ENCODE measurements around the gene SLC25A4.
A peak's percentile ranks its signal among the peaks of the same experiment; 100 is the strongest.
"Not testable (repeated sequence)": the region's sequence is repeated elsewhere in the genome, so short reads cannot be mapped to it uniquely, and the experiment has no call there.

SLC25A4 gene

DNA sequence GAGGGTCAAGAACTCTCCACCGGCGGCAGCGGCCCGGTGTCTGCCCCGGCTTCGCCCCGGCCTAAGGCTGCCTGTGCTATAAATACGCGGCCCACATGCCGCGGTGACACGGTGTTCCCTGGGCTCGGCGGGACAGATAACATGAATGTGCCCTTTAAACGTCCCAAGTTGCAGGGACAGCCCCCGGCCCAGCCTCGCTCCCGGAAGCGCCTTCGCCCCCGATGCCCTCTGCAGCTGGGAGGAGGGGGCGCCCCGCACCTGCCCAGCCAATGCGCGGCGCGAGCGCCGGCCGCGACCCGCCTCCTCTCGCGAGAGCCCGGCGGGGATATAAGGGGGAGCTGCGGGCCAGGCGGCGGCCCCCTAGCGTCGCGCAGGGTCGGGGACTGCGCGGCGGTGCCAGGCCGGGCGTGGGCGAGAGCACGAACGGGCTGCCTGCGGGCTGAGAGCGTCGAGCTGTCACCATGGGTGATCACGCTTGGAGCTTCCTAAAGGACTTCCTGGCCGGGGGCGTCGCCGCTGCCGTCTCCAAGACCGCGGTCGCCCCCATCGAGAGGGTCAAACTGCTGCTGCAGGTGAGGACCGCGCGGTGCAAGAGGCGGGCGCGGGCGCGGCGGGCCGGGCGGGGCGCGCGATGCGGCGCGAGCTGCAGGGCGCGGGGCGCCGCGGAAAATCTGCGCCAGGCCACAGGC, at the start of gene SLC25A4:
Gene SLC25A4 (plus strand): TSS at position 355 of the 689 bp plus-strand sequence. CDS start 107 bp downstream, at position 462.
- DNase-seq (ENCODE audit: low read depth) = peak; percentile 69

DNA sequence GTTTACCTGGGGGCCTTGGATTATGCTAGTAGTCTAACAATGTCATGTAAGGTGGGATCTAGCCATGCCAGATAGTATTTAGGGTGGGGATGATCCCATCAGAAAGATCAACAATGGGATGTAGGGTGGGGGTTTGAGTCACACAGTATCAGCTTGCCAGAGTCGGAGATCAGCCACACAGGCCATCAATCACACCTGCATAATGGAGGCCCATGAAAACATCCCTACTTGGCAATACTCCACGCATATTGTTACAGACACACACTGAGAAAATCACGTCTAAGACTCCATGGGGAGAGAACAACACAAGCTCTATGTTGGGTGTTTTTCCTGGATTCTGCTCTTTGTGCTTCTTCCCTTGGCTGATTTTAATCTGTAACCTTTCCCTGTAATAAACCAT, 49.5 kb upstream of the SLC25A4 start:
- no peak for DNase-seq (ENCODE audit: low read depth)

DNA sequence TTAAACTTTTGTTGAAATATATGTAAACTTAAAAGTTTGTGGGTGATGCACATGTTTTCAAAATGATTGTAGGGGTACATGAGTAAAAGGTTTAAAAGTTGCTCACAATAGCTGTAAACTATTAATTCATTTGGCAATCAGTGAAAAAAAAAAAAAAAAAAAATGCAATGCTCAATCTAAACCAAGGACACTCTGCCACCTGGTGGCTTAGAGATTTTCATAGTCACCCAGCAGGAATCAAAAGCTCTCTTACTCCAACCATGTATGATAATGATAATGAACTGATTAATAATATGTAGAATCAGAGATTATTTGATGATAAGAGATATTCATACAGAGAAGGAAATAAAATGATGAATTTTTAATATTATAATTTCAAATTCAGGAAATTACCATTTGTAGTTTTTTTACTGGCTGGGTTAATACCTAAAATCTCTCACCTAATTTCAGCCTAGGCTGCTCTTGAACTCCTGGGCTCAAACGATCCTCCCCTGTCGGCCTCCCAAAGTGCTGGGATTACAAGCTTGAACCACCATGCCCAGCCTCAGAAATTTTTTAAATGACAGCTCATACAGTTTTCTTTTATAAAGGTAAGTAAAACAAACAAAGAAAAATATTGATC, 46.9 kb upstream of the SLC25A4 start:
- no peak for DNase-seq (ENCODE audit: low read depth)

DNA sequence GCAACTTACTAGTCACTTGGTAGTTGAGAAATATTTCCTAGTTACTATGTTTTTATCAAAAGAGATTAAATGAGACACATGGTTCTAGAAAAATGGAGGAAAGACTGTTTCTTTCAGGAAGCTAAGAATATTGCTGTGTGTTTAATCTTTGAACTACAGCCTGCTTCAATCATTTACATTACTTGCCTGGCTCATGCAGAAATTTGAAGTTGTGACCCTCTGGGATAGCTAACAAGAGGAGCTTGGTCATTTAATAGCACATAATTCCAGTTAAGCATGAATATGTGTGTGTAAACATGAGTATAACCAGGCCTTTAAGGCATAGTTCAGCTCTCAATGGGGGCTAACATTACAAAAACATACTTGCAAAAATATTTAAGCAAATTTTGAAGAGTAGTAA, 44.6 kb upstream of the SLC25A4 start:
- no peak for DNase-seq (ENCODE audit: low read depth)

DNA sequence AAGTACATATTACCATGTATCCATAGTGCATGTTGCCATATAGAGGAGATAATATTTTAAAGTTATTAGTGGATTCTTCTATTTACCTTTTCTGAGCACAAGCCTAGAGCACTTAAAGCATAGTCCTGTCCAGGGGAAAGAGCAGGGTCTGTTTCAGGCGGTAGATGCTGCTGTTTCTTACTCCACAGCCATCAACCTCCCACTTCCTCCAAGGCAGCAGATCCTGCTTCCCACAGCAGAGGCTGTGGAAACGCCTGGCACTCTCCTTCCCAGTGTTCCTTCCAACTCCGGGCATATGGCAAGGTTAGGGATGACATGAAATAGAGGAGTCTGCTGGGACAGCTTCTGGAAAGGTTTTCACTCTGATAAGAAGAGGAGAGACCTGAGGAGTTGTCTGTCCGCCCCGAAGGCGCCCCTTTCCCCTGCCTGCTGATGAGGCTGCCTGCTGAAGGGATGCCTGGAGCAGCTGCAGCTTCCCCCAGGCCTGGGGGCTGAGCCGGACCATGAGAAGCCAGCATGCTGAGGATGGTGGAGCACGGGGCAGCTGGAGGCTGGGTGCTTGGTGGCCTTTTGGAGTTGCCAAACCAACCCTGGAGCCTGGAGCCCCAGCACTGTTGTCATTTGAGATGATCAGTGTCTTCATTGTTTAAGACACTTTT, 43.9 kb upstream of the SLC25A4 start:
- DNase-seq (ENCODE audit: low read depth) = no peak

DNA sequence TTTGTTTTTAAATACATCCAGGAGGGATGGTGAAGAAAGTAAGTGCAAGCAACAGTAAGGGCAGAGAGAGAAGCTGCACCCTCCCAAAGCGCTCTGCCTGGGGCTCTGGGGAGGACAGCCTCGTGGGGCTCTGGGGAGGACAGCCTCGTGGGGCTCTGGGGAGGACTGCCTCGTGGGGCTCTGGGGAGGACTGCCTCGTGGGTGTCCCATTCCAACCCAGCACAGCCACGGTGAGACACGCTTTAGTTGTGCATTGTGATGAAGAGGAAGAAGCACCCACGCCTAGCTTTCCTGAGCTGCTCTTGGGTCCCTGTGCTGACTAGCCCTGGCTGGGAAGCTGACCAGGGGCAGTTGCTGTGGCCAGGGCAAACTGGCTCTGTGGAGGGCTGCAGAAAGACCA, 43.1 kb upstream of the SLC25A4 start:
- no peak for DNase-seq (ENCODE audit: low read depth)

DNA sequence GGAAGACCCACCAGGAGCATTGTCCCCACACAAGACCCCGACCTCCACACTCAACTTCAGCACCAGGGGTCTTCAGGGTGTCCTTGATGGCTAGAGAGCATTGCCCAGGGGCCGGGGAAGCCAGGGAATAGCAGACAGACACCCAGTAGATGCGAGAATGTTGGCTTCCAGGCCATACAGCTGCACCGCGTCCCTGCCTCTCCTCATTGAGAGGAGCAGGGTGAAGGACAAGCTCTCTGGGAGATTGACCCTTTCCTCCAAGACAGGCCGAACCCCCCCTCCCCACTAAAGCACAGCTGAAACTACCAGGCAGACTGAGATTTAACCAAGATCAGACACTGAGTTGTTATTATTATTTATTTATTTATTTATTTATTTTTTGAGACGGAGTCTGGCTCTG, 42.6 kb upstream of the SLC25A4 start:
- DNase-seq (ENCODE audit: low read depth) = no peak

DNA sequence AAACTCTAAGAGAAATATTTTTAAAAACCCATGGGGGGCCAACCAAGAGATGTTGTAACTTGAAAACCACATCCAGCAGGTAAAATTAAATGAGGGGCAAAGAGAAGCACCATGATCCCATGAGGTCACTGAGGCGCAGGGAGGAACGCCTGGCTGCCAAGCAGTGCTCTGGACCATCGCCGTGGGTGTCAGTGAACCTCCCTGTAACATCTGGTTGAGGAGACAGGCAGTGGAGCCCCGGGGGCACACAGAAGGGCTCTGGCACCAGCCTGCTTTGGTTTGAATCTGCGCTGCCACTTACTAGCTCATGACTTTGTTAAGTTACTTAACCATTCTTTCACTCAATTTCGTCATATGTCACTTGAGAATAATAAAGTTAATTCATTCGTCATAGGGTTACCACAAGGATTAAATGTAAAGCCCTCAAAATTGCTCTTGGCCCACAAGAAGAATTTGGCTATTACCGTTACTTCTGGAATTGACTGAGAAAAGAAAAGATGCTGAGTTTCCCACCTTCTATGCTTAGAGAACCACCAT, 41.6 kb upstream of the SLC25A4 start:
- no peak for DNase-seq (ENCODE audit: low read depth)

DNA sequence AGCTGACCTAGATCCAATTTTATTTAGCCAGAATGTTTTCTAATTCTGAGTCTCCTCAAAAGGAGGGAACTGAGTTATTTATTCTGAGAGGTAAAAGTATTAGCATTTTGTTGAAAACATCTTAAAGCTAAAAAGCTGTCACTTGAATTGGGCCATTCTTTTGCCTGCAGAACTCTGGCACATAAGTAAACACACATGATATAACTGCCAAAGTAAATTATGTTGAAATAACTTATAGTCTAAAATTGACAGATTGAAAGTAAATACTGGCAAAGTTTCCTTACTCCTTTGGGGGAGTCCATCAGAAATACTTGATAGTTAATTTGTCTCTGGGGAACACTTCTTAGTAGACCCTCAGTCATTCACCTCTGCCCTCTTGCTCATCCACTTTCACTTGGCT, 38.3 kb upstream of the SLC25A4 start:
- DNase-seq (ENCODE audit: low read depth) = no peak

DNA sequence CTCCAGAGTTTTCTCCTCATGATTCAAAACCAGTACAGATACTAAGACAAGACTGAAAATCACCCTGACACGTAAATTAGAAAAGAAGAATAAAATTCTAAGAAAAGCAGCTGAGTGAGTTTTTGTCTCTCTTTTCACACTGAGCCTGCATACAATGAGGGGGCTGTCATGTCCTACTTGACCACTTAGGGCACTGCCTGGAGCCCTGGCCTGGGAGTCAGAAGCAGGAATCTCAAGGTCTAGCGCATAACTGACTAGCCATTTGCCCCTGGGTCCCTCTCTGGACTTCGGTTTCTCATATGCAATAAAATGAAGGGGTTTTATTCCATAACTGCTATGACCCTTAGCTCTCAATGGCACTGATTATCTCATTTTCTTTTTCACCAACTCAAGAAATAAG, 36.7 kb upstream of the SLC25A4 start:
- no peak for DNase-seq (ENCODE audit: low read depth)

DNA sequence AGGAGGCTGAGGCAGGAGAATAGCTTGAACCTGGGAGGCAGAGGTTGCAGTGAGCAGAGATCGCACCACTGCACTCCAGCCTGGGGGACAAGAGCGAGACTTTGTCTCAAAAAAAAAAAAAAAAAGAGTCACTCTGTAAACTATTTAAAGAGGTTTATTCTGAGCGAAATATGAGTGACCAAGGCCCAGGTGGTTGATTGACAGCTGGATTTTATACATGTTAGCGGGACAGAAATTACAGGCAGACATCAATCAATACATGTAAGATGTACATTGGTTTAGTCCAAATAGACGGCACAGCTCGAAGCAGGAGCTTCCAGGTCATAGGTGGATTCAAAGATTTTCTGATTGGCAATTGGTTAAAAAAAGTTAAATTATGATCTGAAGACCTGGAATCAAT, 35.5 kb upstream of the SLC25A4 start:
- not testable (repeated sequence) for DNase-seq (ENCODE audit: low read depth)

DNA sequence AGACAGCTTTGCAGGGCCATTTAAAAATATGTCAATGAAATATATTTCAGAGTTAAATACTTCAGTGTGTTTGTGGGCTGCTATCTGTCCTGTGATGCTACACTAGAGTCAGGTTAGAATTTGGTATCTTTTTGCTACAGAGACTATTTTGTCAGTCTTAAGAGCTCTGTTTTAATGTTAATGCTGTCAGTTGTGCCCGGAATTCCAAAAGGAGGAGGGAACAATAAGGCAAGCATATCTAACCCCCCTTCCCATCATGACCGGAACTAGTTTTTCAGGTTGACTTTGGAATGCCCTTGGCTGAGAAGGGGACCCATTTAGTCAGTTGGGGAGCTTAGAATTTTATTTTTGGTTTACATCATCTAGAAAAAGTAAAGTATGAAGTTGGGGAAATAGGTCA, 34.9 kb upstream of the SLC25A4 start:
- no peak for DNase-seq (ENCODE audit: low read depth)

DNA sequence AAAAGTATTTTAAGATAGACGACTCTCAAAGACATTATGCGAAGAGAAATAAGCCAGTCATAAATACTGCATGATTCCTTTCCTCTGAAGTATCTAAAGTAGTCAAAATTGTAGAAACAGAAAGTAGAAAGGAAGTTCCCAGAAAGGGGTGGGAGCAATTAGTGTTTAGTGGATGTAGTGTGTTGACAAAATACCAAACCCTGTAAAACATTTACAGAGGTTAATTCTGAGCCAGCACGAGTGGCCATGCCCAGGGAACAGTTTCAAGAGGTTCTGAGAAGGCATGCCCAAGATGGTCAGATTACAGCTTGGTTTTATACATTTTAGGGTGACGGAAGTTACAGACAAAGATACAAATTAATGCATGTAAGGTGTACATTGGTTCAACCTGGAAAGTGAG, 34.4 kb upstream of the SLC25A4 start:
- no peak for DNase-seq (ENCODE audit: low read depth)

DNA sequence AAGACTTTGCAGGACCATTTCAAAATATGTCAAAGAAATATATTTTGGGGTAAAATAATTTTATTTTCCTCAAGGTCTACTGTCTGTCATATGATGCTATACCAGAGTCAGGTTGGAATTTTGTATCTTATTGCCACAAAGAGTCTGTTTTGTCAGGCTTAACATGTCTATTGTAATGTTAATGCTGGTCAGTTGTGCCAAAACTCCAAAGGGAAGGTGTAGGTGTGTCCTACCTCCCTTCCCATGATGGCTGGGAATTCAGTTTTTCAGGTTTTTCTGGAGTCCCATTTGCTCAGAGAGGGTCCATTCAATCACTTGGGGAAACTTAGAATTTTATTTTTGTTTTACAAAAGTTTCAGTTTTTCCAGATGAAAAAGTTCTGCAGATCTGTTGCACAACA, 33.3 kb upstream of the SLC25A4 start:
- DNase-seq (ENCODE audit: low read depth) = no peak

DNA sequence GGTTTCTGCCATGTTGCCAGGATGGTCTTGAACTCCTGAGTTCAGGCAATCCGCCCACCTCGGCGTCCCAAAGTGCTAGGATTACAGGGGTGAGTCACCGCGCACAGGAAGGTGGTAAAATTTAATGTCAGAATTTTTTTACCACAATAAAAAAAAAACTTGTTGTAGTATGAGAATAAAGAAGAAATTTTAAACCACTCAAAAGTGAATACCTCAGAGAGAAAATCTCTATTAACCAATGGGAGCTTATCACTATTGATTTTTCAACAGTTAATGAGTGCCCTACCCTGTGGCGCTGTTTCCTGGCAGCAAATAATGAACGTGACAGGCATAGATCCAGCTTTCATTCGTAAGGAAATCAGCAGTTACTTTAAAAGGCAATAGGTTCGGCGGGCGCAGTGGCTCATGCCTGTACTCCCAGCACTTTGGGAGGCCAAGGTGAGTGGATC, 32.7 kb upstream of the SLC25A4 start:
- no peak for DNase-seq (ENCODE audit: low read depth)

DNA sequence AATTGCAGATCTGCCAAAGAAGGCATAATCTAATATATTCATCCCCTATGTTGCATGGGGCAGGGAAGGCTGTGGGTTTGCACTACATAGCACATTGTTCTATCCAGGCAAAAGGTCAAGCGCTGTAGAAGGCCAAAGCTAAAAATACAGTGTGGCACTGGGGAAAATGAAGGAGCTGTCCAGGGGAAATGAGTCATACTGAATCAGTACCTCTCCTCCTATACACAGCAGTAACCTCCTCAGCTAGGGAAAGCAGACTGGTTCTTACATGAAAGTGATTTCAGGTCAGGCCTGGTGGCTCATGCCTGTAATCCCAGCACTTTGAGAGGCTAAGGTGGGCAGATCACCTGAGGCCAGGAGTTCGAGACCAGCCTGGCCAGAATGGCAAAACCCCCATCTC, 31.0 kb upstream of the SLC25A4 start:
- DNase-seq (ENCODE audit: low read depth) = no peak

DNA sequence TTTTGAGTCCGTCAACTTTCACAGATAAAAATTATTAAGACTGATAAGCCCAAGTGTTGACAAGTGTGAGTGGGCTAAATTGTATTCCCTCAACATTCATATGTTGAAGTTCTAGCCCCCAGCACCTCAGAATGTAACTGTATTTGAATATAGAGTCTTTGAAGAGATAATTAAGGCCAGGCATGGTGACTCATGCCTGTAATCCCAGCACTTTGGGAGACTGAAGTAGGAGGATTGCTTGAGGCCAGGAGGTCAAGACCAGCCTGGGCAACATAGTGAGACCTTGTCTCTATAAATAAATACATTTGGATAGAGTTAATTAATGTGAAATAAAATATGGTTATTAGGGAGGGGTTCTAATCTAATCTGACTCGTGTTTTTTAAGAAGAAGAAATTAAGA, 29.7 kb upstream of the SLC25A4 start:
- DNase-seq (ENCODE audit: low read depth) = no peak

DNA sequence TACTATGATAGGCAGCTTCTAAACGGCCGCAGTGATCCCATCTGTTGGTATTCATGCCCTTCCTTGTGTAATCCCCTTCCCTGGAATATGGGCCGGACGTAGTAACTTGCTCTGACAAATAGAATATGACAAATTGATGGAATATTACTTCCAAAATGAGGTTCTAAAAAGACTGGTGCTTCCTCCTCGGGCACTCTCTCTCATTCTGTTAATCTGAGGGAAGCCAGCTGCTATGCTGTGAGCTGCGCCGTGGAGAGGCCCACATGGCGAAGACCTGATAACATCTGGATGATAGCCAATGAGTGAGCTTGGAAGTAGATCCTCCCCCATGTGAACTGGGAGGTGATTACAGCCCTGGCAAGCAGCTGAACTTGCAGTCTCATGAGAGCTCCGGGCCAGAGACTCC, 27.2 kb upstream of the SLC25A4 start:
- DNase-seq (ENCODE audit: low read depth) = no peak

DNA sequence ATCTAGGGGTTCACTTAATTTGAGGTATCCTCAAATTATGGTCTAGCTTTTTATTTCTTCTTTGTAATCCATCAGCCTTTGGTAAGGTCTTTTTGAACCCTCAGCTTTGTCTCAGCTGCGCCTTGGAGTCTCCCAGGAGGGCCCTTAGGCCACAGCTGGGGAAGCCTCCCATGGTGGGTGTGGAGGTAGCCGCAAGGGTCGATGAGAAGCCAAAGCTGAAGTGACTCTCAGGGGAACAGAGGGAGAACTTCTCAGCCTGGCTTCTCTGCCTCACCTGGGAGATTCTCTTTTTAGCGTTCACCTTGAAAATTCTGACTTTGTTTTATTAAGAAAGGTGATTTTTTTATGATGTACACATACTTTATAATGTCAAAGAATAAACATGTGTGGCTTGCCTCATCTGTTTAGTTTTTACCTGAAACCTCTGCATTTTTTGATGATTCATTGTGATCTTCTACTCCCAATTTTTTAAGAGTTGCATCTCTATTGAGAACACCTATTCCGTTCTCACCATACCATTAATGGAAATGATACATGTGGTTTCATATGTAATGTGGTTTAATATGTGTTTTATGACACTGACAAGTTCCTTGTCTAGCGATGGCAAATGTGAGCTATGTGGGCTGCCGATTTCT, 25.6 kb upstream of the SLC25A4 start:
- no peak for DNase-seq (ENCODE audit: low read depth)

DNA sequence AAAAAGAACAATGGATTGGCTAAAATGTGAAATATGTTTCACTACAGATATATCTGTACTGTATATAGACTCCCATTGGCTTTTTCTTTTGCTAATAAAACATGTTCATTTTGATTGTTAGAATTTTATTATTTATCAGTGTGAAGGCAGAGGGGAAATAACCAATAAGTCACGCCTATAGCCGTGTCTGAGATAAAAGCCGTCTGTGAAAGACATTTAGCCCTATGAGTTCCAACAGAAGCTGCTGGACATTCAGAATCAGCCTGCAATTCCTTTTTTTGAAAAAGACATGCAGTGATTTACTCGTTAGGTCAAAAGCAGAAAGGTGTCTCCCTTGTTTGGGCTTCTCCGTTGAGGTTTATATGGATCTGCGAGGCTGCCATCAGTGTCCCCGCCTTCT, 24.2 kb upstream of the SLC25A4 start:
- DNase-seq (ENCODE audit: low read depth) = no peak

DNA sequence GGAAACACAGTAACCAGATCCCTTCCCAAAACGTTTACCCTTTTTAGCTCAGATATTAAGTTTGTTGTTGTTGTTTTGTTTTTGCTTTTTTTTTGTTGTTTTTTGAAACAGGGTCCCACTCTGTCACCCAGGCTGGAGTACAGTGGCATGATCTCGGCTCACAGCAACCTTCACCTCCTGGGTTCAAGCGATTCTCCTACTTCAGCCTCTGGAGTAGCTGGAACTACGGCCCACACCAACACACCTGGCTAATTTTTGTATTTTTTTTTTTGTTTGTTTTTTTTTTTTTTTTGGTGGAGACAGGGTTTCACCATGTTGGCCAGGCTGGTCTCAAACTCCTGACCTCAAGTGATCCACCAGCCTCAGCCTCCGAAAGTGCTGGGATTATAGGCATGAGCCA, 23.6 kb upstream of the SLC25A4 start:
- DNase-seq (ENCODE audit: low read depth) = not testable (repeated sequence)

DNA sequence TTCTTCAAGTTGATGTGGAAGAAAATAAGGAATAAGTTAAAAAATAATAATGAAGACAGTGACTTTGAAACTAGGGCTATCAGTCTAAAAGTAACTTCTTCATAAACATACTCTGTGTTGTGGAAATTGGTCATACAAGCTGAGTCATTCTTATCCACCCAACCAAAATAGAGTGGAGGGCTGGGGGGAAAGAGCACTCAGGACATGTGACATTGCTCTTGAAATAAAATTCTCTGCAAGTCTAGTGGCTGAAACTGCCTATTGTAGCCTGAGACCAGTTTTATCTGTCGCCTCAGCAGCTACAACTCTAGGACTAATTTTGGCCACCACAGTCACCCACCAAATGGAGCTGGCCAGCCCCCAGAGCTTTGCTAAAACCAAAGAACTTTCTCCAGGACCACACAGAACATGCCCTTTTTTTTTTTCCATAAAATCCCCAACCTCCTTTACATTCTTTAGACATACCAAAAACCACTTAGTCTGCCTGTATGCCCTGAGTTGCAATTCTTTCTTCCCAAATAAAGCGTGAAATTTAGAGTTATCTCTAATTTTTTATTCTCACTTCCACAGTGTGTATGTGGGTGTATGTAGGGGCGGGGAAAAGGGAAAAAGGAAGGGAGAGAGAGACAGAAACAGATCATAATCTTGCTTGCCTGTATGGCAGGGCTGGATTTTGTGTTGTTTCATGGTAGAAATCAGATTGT, 23.0 kb upstream of the SLC25A4 start:
- no peak for DNase-seq (ENCODE audit: low read depth)
